HEK293 (cell line): ENCODE results near the gene SLA2.

ENCODE experiments used
- CTCF ChIA-PET: fragments of 350-600 bp; formaldehyde crosslinking; extraction: SDS; loops from one replicate; lab custom pipeline; 2021; ENCODE audit warnings: antibody characterized with exemption; lab: Yijun Ruan, JAX
- POLR2A ChIA-PET: fragments of 300-600 bp; formaldehyde crosslinking; extraction: SDS; loops from one replicate; lab custom pipeline; 2020; ENCODE audit warnings: antibody characterized with exemption, inconsistent platforms; lab: Yijun Ruan, JAX
- H3K27ac ChIP-seq: fragments of 200-500 bp; sonication (Bioruptor generic); 2 replicates; pipeline ENCODE4 v1.5.1; 2014; ENCODE audit warnings: low read depth, low read length, control low read depth, inconsistent platforms; ENCODE audit errors: extremely low read depth
- H3K36me3 ChIP-seq, 2 experiments: fragments of 200-500 bp in 1 of 2; sonication (Bioruptor generic) in 1 of 2; 1 replicate in 1 of 2; 2 replicates in 1 of 2; pipeline ENCODE4 v1.5.1; 2014 to 2017; ENCODE audit warnings: inconsistent platforms in 2 of 2, low read length in 2 of 2; ENCODE audit not compliant: control insufficient read depth in 2 of 2, insufficient read depth in 1 of 2
- H3K4me1 ChIP-seq: fragments of 200-500 bp; sonication (Bioruptor generic); 2 replicates; pipeline ENCODE4 v1.5.1; 2014; ENCODE audit warnings: mild to moderate bottlenecking, low read length, inconsistent platforms; ENCODE audit not compliant: control insufficient read depth, insufficient read depth
- H3K4me3 ChIP-seq: 2 replicates; pipeline ENCODE4 v1.5.1; 2011; ENCODE audit warnings: low read depth, mild to moderate bottlenecking, control low read depth, low read length, moderate library complexity
- H3K9me3 ChIP-seq: fragments of 200-500 bp; sonication (Bioruptor generic); 2 replicates; pipeline ENCODE4 v1.5.1; 2014; ENCODE audit warnings: low read depth, low read length, inconsistent platforms; ENCODE audit not compliant: control insufficient read depth, insufficient read depth
- BCL11B ChIP-seq: fragments of 450-650 bp; formaldehyde crosslinking; IDR thresholded peaks from 2 replicates; pipeline ENCODE4 v1.5.1; 2016; ENCODE audit warnings: low read depth, missing biosample characterization, missing genetic modification characterization
- KLF9 ChIP-seq: fragments of 450-650 bp; formaldehyde crosslinking; IDR thresholded peaks from 2 replicates; pipeline ENCODE4 v1.5.1; 2016; ENCODE audit warnings: missing biosample characterization, missing genetic modification characterization, low read depth
- ZFHX2 ChIP-seq: fragments of 450-650 bp; formaldehyde crosslinking; conservative IDR thresholded peaks from 2 replicates; pipeline ENCODE4 v1.5.1; 2016; ENCODE audit warnings: missing biosample characterization, missing genetic modification characterization
- ZFP3 ChIP-seq: fragments of 450-650 bp; formaldehyde crosslinking; IDR thresholded peaks from 2 replicates; pipeline ENCODE4 v1.5.1; 2016; ENCODE audit warnings: low read depth, missing biosample characterization, missing genetic modification characterization
- ZNF121 ChIP-seq: fragments of 450-650 bp; formaldehyde crosslinking; IDR thresholded peaks from 2 replicates; pipeline ENCODE4 v1.5.1; 2016; ENCODE audit warnings: missing biosample characterization, missing genetic modification characterization
- ZNF169 ChIP-seq: fragments of 450-650 bp; formaldehyde crosslinking; IDR thresholded peaks from 2 replicates; pipeline ENCODE4 v1.5.1; 2016; ENCODE audit warnings: missing biosample characterization, missing genetic modification characterization
- ZNF23 ChIP-seq: fragments of 450-650 bp; formaldehyde crosslinking; IDR thresholded peaks from 2 replicates; pipeline ENCODE4 v1.5.1; 2016; ENCODE audit warnings: missing biosample characterization, missing genetic modification characterization, borderline replicate concordance
- ZNF24 ChIP-seq: fragments of 450-650 bp; formaldehyde crosslinking; IDR thresholded peaks from 2 replicates; pipeline ENCODE4 v1.5.1; 2016; ENCODE audit warnings: missing biosample characterization, missing genetic modification characterization
- ZNF248 ChIP-seq: fragments of 450-650 bp; formaldehyde crosslinking; IDR thresholded peaks from 2 replicates; pipeline ENCODE4 v1.5.1; 2017; ENCODE audit warnings: missing biosample characterization, missing genetic modification characterization
- ZNF433 ChIP-seq: fragments of 450-650 bp; formaldehyde crosslinking; IDR thresholded peaks from 2 replicates; pipeline ENCODE4 v1.5.1; 2016; ENCODE audit warnings: missing biosample characterization, missing genetic modification characterization, low read depth
- ZNF561 ChIP-seq: fragments of 450-650 bp; IDR thresholded peaks from 2 replicates; pipeline ENCODE4 v1.5.1; 2018; ENCODE audit warnings: missing biosample characterization, missing genetic modification characterization, borderline replicate concordance
- ZNF596 ChIP-seq: fragments of 450-650 bp; IDR thresholded peaks from 2 replicates; pipeline ENCODE4 v1.5.0; 2018; ENCODE audit warnings: missing biosample characterization, mild to moderate bottlenecking, missing genetic modification characterization, moderate library complexity
- ZNF610 ChIP-seq: fragments of 450-650 bp; formaldehyde crosslinking; IDR thresholded peaks from 2 replicates; pipeline ENCODE4 v1.5.1; 2016; ENCODE audit warnings: missing biosample characterization, missing genetic modification characterization, borderline replicate concordance
- ZNF624 ChIP-seq: fragments of 450-650 bp; formaldehyde crosslinking; IDR thresholded peaks from 2 replicates; pipeline ENCODE4 v1.5.1; 2017; ENCODE audit warnings: missing biosample characterization, missing genetic modification characterization
- ZNF654 ChIP-seq: fragments of 450-650 bp; formaldehyde crosslinking; IDR thresholded peaks from 2 replicates; pipeline ENCODE4 v1.5.1; 2016; ENCODE audit warnings: low read depth, missing biosample characterization, missing genetic modification characterization
- ZNF658 ChIP-seq: fragments of 450-650 bp; formaldehyde crosslinking; IDR thresholded peaks from 2 replicates; pipeline ENCODE4; 2016; ENCODE audit warnings: missing biosample characterization, missing genetic modification characterization
- TF ChIP-seq, protein P1 (sequence below): fragments of 450-650 bp; formaldehyde crosslinking; conservative IDR thresholded peaks from 2 replicates; pipeline ENCODE4 v1.5.1; 2016; ENCODE audit warnings: low read depth, missing biosample characterization, missing genetic modification characterization
- TF ChIP-seq, protein P2 (sequence below): fragments of 450-650 bp; formaldehyde crosslinking; IDR thresholded peaks from 2 replicates; pipeline ENCODE4 v1.5.0; 2017; ENCODE audit warnings: missing biosample characterization, missing genetic modification characterization, borderline replicate concordance
- TF ChIP-seq, protein P3 (sequence below): fragments of 450-650 bp; formaldehyde crosslinking; IDR thresholded peaks from 2 replicates; pipeline ENCODE4 v1.5.1; 2016; ENCODE audit warnings: missing biosample characterization, missing genetic modification characterization, low read depth
- TF ChIP-seq, protein P4 (sequence below): IDR thresholded peaks from 2 replicates; pipeline ENCODE4 v1.6.1; 2011; ENCODE audit warnings: mild to moderate bottlenecking, low read depth, low read length, borderline replicate concordance
- TF ChIP-seq, protein P5 (sequence below): fragments of 450-650 bp; formaldehyde crosslinking; IDR thresholded peaks from 2 replicates; pipeline ENCODE4 v1.5.1; 2016; ENCODE audit warnings: missing biosample characterization, missing genetic modification characterization
- TF ChIP-seq, protein P6 (sequence below): fragments of 450-650 bp; formaldehyde crosslinking; IDR thresholded peaks from 2 replicates; pipeline ENCODE4 v1.5.1; 2016; ENCODE audit warnings: missing biosample characterization, missing genetic modification characterization
- TF ChIP-seq, protein P7 (sequence below): fragments of 450-650 bp; formaldehyde crosslinking; IDR thresholded peaks from 2 replicates; pipeline ENCODE4 v1.5.1; 2016; ENCODE audit warnings: missing biosample characterization, missing genetic modification characterization

Gene SLA2

DNA sequence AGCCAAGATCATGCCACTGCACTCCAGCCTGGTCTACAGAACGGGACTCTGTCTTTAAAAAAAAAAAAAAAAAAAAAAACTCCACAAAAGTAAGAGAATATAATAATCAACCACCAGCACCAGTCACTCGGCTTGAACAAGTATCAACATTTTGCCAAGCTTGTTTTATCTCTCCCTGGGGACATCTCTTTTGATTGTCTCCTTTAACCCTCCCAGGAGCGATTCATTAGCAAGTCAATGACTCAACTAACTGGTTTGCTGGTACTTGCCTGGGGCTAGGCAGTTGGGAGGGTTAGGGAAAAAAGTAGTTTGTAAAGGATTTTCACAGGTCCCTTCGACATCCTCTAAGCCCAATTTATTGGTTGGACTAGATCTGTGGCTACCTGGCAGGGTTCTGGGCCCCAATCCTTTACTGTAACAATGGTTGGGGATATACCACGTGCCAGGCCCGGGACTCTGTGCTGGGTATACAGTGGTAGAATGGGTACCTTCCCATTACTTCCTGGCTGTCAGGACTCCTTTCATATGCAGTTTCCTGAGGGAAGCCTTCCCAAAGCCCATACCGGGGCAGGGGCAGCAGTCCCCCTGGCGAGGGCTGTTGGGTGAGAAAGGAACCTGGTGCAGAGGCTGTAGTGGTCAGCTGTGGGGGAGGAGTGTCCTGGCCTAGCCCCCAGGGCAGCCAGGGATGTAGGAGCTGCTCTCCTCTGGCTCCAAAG lies 60.4 kb downstream of the SLA2 start (continued):
- TF ChIP-seq, protein P1, sequence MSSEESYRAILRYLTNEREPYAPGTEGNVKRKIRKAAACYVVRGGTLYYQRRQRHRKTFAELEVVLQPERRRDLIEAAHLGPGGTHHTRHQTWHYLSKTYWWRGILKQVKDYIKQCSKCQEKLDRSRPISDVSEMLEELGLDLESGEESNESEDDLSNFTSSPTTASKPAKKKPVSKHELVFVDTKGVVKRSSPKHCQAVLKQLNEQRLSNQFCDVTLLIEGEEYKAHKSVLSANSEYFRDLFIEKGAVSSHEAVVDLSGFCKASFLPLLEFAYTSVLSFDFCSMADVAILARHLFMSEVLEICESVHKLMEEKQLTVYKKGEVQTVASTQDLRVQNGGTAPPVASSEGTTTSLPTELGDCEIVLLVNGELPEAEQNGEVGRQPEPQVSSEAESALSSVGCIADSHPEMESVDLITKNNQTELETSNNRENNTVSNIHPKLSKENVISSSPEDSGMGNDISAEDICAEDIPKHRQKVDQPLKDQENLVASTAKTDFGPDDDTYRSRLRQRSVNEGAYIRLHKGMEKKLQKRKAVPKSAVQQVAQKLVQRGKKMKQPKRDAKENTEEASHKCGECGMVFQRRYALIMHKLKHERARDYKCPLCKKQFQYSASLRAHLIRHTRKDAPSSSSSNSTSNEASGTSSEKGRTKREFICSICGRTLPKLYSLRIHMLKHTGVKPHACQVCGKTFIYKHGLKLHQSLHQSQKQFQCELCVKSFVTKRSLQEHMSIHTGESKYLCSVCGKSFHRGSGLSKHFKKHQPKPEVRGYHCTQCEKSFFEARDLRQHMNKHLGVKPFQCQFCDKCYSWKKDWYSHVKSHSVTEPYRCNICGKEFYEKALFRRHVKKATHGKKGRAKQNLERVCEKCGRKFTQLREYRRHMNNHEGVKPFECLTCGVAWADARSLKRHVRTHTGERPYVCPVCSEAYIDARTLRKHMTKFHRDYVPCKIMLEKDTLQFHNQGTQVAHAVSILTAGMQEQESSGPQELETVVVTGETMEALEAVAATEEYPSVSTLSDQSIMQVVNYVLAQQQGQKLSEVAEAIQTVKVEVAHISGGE (tag by site-specific recombination): no peak
- TF ChIP-seq ZNF624 (tag by site-specific recombination) (no peak), ZNF169 (no peak), ZFHX2 (tag by site-specific recombination) (no peak), ZNF658 (tag by site-specific recombination) (no peak)

DNA sequence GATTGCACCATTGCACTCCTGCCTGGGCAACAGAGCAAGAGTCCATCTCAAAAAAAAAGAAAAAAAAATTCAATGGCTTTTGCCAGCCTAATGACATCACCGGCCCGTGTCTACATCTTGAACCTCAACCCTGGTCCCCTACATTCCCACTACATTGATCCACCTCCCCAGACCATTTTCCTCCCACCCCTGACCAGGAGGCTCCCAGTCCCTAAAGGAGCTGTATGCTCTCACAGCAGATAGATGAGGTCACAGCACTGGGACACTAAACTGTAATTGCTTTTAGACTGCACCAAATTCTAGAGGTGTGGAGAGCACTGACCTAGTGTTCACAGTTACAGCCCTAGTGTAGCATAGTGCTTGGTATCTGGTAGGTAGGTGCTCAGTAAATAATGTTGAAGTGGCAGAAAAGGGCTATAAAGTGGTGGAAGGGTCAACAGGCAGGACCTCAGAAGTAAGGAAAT lies 61.9 kb downstream of the SLA2 start:
- Histone ChIP-seq H3K4me3 (no peak overlapping the region), H3K36me3 (peaks cover 12 to 62% of the 10 kb centered on the region in 2 experiments; a peak in 2 of 3 replicates), H3K9me3 (no peaks in the 10 kb centered on the region), H3K4me1 (peaks cover 4% of the 10 kb centered on the region), H3K27ac (no peak overlapping the region)
- ChIA-PET CTCF (interaction anchor here (0.5 to 3.5 kb wide), 4 partner anchors 12 to 279 kb away, joined by 3 to 10 read pairs (median 4); partner anchors contain the start of gene RAB5IF), POLR2A (interaction anchor here (1.1 kb wide), 1 partner anchor 11 kb away, joined by 6 read pairs; the partner anchor contains the start of gene TGIF2)
- TF ChIP-seq ZFP3 (tag by site-specific recombination) (no peak), ZNF24 (tag by site-specific recombination) (no peak), ZNF596 (tag by site-specific recombination) (no peak), ZNF561 (no peak), ZNF23 (tag by site-specific recombination) (no peak), ZNF248 (tag by site-specific recombination) (no peak), ZNF433 (tag by site-specific recombination) (no peak), ZNF121 (tag by site-specific recombination) (no peak), BCL11B (tag by site-specific recombination) (no peak), KLF9 (tag by site-specific recombination) (no peak), ZNF610 (no peak), ZNF654 (tag by site-specific recombination) (no peak)
- TF ChIP-seq, protein P2, sequence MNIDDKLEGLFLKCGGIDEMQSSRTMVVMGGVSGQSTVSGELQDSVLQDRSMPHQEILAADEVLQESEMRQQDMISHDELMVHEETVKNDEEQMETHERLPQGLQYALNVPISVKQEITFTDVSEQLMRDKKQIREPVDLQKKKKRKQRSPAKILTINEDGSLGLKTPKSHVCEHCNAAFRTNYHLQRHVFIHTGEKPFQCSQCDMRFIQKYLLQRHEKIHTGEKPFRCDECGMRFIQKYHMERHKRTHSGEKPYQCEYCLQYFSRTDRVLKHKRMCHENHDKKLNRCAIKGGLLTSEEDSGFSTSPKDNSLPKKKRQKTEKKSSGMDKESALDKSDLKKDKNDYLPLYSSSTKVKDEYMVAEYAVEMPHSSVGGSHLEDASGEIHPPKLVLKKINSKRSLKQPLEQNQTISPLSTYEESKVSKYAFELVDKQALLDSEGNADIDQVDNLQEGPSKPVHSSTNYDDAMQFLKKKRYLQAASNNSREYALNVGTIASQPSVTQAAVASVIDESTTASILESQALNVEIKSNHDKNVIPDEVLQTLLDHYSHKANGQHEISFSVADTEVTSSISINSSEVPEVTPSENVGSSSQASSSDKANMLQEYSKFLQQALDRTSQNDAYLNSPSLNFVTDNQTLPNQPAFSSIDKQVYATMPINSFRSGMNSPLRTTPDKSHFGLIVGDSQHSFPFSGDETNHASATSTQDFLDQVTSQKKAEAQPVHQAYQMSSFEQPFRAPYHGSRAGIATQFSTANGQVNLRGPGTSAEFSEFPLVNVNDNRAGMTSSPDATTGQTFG (tag by site-specific recombination): no peak
- TF ChIP-seq, protein P3, sequence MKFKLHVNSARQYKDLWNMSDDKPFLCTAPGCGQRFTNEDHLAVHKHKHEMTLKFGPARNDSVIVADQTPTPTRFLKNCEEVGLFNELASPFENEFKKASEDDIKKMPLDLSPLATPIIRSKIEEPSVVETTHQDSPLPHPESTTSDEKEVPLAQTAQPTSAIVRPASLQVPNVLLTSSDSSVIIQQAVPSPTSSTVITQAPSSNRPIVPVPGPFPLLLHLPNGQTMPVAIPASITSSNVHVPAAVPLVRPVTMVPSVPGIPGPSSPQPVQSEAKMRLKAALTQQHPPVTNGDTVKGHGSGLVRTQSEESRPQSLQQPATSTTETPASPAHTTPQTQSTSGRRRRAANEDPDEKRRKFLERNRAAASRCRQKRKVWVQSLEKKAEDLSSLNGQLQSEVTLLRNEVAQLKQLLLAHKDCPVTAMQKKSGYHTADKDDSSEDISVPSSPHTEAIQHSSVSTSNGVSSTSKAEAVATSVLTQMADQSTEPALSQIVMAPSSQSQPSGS: peak; percentile 81
- TF ChIP-seq, protein P4, sequence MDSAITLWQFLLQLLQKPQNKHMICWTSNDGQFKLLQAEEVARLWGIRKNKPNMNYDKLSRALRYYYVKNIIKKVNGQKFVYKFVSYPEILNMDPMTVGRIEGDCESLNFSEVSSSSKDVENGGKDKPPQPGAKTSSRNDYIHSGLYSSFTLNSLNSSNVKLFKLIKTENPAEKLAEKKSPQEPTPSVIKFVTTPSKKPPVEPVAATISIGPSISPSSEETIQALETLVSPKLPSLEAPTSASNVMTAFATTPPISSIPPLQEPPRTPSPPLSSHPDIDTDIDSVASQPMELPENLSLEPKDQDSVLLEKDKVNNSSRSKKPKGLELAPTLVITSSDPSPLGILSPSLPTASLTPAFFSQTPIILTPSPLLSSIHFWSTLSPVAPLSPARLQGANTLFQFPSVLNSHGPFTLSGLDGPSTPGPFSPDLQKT: no peak
- TF ChIP-seq, protein P5, sequence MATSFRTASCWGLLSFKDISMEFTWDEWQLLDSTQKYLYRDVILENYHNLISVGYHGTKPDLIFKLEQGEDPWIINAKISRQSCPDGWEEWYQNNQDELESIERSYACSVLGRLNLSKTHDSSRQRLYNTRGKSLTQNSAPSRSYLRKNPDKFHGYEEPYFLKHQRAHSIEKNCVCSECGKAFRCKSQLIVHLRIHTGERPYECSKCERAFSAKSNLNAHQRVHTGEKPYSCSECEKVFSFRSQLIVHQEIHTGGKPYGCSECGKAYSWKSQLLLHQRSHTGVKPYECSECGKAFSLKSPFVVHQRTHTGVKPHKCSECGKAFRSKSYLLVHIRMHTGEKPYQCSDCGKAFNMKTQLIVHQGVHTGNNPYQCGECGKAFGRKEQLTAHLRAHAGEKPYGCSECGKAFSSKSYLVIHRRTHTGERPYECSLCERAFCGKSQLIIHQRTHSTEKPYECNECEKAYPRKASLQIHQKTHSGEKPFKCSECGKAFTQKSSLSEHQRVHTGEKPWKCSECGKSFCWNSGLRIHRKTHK (tag by site-specific recombination): no peak
- TF ChIP-seq, protein P6, sequence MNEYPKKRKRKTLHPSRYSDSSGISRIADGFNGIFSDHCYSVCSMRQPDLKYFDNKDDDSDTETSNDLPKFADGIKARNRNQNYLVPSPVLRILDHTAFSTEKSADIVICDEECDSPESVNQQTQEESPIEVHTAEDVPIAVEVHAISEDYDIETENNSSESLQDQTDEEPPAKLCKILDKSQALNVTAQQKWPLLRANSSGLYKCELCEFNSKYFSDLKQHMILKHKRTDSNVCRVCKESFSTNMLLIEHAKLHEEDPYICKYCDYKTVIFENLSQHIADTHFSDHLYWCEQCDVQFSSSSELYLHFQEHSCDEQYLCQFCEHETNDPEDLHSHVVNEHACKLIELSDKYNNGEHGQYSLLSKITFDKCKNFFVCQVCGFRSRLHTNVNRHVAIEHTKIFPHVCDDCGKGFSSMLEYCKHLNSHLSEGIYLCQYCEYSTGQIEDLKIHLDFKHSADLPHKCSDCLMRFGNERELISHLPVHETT (tag by site-specific recombination): no peak
- TF ChIP-seq, protein P7, sequence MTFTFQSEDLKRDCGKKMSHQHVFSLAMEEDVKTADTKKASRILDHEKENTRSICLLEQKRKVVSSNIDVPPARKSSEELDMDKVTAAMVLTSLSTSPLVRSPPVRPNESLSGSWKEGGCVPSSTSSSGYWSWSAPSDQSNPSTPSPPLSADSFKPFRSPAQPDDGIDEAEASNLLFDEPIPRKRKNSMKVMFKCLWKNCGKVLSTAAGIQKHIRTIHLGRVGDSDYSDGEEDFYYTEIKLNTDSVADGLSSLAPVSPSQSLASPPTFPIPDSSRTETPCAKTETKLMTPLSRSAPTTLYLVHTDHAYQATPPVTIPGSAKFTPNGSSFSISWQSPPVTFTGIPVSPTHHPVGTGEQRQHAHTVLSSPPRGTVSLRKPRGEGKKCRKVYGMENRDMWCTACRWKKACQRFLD (tag by site-specific recombination): no peak
